Activated naive CD4-positive, alpha-beta T cell treated with anti-CD3 and anti-CD28 coated beads, Interleukin-2, amount 50 U/mL, for 72 hours (primary cell): ENCODE results near the gene OR13C9. TPM values are rescaled to one million over a fixed set of nuclear protein-coding genes. Genes with fewer than 3 reads are reported as not detected.
"Not testable (repeated sequence)": the region's sequence is repeated elsewhere in the genome, so short reads cannot be mapped to it uniquely, and the experiment has no call there.

ENCODE experiments used
- ATAC-seq, 2 donors: fragments of 150-1000 bp; cut with Tn5 transposase; 2 replicates each; pipeline ENCODE4 v1.10.0; 2021; ENCODE audit warnings: mild to moderate bottlenecking in 2 of 2, moderate library complexity in 2 of 2
- DNase-seq, 2 donors: peaks; one replicate each; pipeline ENCODE4 v3.0.0; 2021 to 2022; ENCODE audit warnings: low spot score in 2 of 2
- H3K27ac Mint-ChIP-seq, 2 donors: one replicate each; pipeline ENCODE4 v1.8.0; 2022; ENCODE audit warnings: mild to moderate bottlenecking in 2 of 2, mixed read lengths in 2 of 2
- H3K36me3 Mint-ChIP-seq, 2 donors: one replicate each; pipeline ENCODE4 v1.8.0; 2022; ENCODE audit warnings: mixed read lengths in 2 of 2
- H3K9me3 Mint-ChIP-seq, 2 donors: one replicate each; pipeline ENCODE4 v1.8.0; 2022; ENCODE audit warnings: mixed read lengths in 2 of 2
- total RNA-seq, 2 donors: library from RNA; stranded (reverse); gene quantifications; one replicate each; pipeline ENCODE4 v1.2.3, GENCODE V29; 2022

The OR13C9 gene
- not detected for total RNA-seq

GRCh38 chr9:104618104-104618503, at the start of gene OR13C9:
Gene OR13C9, minus strand, starts transcription at chr9:104618204. Its CDS starts 0 bp downstream, at chr9:104618204.
- H3K36me3 Mint-ChIP-seq: no peaks in the 10 kb centered on the region
- no peak for ATAC-seq
- no peak within 1 kb of the TSS for H3K27ac Mint-ChIP-seq
- H3K9me3 Mint-ChIP-seq: no peaks in the 10 kb centered on the region
- DNase-seq: no peak

- DNase-seq: no peak
Observed at GRCh38 chr9:104658496-104659195, 40.6 kb upstream of the OR13C9 start.

GRCh38 chr9:104635456-104635855, 17.5 kb upstream of the OR13C9 start:
- no peak overlapping the region for H3K27ac Mint-ChIP-seq
- H3K9me3 Mint-ChIP-seq: peaks cover 10 to 14% of the 10 kb centered on the region in 2 donors
- no peak for DNase-seq
- peaks cover 0 to 13% of the 10 kb centered on the region in 2 donors for H3K36me3 Mint-ChIP-seq
- no peak for ATAC-seq

More at GRCh38 chr9:104658496-104659195, 40.6 kb upstream of the OR13C9 start:
- no peak overlapping the region for H3K27ac Mint-ChIP-seq
- no peaks in the 10 kb centered on the region for H3K9me3 Mint-ChIP-seq
- no peak for ATAC-seq
- H3K36me3 Mint-ChIP-seq: no peaks in the 10 kb centered on the region

GRCh38 chr9:104633976-104634520, 16.0 kb upstream of the OR13C9 start:
- DNase-seq (no peak), ATAC-seq (no peak)
- Mint-ChIP-seq H3K36me3 (peaks cover 0 to 13% of the 10 kb centered on the region in 2 donors), H3K27ac (no peak overlapping the region), H3K9me3 (peaks cover 9 to 10% of the 10 kb centered on the region in 2 donors)

GRCh38 chr9:104625964-104626363, 8.0 kb upstream of the OR13C9 start:
- ATAC-seq, H3K9me3 Mint-ChIP-seq, H3K27ac Mint-ChIP-seq, H3K36me3 Mint-ChIP-seq, DNase-seq: not testable (repeated sequence)

GRCh38 chr9:104617418-104617817, 586 bp downstream of the OR13C9 start:
- Mint-ChIP-seq H3K27ac (no peak overlapping the region), H3K36me3 (no peaks in the 10 kb centered on the region), H3K9me3 (no peaks in the 10 kb centered on the region)
- no peak for DNase-seq
- no peak for ATAC-seq

GRCh38 chr9:104611213-104611612, 6.8 kb downstream of the OR13C9 start:
- ATAC-seq (no peak), DNase-seq (no peak)
- H3K9me3 Mint-ChIP-seq: no peaks in the 10 kb centered on the region
- no peaks in the 10 kb centered on the region for H3K36me3 Mint-ChIP-seq
- no peak overlapping the region for H3K27ac Mint-ChIP-seq

GRCh38 chr9:104608336-104608735, 9.7 kb downstream of the OR13C9 start:
- H3K36me3 Mint-ChIP-seq: no peaks in the 10 kb centered on the region
- H3K27ac Mint-ChIP-seq: no peak overlapping the region
- no peaks in the 10 kb centered on the region for H3K9me3 Mint-ChIP-seq
- ATAC-seq (no peak), DNase-seq (no peak)

GRCh38 chr9:104606152-104606551, 11.9 kb downstream of the OR13C9 start:
- DNase-seq (no peak), ATAC-seq (no peak)
- Mint-ChIP-seq H3K9me3 (no peaks in the 10 kb centered on the region), H3K36me3 (no peaks in the 10 kb centered on the region), H3K27ac (no peak overlapping the region)

- not testable (repeated sequence) for DNase-seq, H3K36me3 Mint-ChIP-seq, ATAC-seq, H3K9me3 Mint-ChIP-seq, H3K27ac Mint-ChIP-seq
Observed at GRCh38 chr9:104605527-104605926, 12.5 kb downstream of the OR13C9 start, which contains the start of gene OR13C2. Gene OR13C2, minus strand, starts transcription at chr9:104605627. Its CDS starts 0 bp downstream, at chr9:104605627.

GRCh38 chr9:104604801-104605200, 13.2 kb downstream of the OR13C9 start:
- no peak overlapping the region for H3K27ac Mint-ChIP-seq
- ATAC-seq (peak in 1 of 2 donors; percentile 9), DNase-seq (no peak)
- no peaks in the 10 kb centered on the region for H3K36me3 Mint-ChIP-seq
- no peaks in the 10 kb centered on the region for H3K9me3 Mint-ChIP-seq

- ATAC-seq, DNase-seq, H3K9me3 Mint-ChIP-seq, H3K27ac Mint-ChIP-seq, H3K36me3 Mint-ChIP-seq: not testable (repeated sequence)
Observed at GRCh38 chr9:104599313-104599712, 18.7 kb downstream of the OR13C9 start, which contains the start of gene OR13C5. Gene OR13C5, minus strand, starts transcription at chr9:104599413. Its CDS starts 0 bp downstream, at chr9:104599413.

- not testable (repeated sequence) for H3K36me3 Mint-ChIP-seq, ATAC-seq, H3K27ac Mint-ChIP-seq, DNase-seq, H3K9me3 Mint-ChIP-seq
Observed at GRCh38 chr9:104598749-104599148, 19.3 kb downstream of the OR13C9 start.

- H3K27ac Mint-ChIP-seq: no peak overlapping the region
- DNase-seq (no peak), ATAC-seq (no peak)
- no peaks in the 10 kb centered on the region for H3K36me3 Mint-ChIP-seq
- H3K9me3 Mint-ChIP-seq: peaks cover 0 to 4% of the 10 kb centered on the region in 2 donors
Observed at GRCh38 chr9:104589626-104590025, 28.4 kb downstream of the OR13C9 start.

- Mint-ChIP-seq H3K27ac (no peak overlapping the region), H3K36me3 (no peaks in the 10 kb centered on the region), H3K9me3 (no peaks in the 10 kb centered on the region)
- ATAC-seq (no peak), DNase-seq (no peak)
Observed at GRCh38 chr9:104586496-104587180, 31.4 kb downstream of the OR13C9 start.

GRCh38 chr9:104580562-104580961, 37.4 kb downstream of the OR13C9 start:
- ATAC-seq (no peak), DNase-seq (no peak)
- no peaks in the 10 kb centered on the region for H3K9me3 Mint-ChIP-seq
- H3K36me3 Mint-ChIP-seq: no peaks in the 10 kb centered on the region
- H3K27ac Mint-ChIP-seq: no peak overlapping the region

- DNase-seq: no peak
- ATAC-seq: no peak
- Mint-ChIP-seq H3K36me3 (no peaks in the 10 kb centered on the region), H3K9me3 (peaks cover 4 to 5% of the 10 kb centered on the region in 2 donors), H3K27ac (no peak overlapping the region)
Observed at GRCh38 chr9:104577263-104577662, 40.7 kb downstream of the OR13C9 start.
